DMS153 treated with DMSO at 0.1 percent for 48 hours (cell line): ENCODE measurements around the gene DSC2.

ENCODE experiments used
- DNase-seq: peaks from one replicate; lab custom pipeline; 2025; ENCODE audit not compliant: unreplicated experiment; lab: John Stamatoyannopoulos, UW

DSC2 gene

DNA sequence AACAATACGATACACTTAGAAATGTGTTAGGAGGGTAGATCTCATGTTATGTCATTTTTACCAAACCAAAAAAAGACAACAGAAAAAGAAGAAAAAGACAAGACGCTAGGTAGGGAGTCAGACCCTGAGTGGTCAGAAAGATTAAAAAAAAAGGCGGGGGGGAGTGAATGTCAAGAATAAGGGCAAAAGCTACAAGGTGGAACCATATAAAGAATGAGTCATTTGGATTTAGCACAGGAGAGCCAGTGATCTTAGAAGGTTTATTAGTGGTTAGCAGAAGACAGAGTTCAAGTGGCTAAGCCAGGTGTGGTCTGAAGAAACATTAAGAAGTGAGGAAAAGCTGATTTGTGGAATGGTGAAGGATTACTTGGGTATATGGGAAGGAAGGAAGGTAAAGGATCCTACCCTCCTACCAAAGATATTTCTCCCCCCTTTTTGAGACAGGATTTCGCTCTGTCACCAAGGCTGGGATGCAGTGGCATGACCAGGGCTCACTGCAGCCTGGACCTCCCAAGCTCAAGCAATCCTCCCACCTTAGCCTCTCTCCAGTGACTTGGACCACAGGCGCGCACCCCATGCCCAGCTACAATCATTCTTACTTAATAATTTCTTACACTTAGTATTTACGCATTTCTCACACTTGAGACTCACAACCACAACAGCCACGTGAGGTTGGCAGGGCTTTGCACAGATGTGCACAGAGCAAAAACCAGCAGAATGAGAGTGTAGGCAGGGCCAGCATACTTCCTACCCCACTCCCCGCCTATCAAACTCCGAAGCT, 2.6 kb downstream of the DSC2 start:
- no peak for DNase-seq

DNA sequence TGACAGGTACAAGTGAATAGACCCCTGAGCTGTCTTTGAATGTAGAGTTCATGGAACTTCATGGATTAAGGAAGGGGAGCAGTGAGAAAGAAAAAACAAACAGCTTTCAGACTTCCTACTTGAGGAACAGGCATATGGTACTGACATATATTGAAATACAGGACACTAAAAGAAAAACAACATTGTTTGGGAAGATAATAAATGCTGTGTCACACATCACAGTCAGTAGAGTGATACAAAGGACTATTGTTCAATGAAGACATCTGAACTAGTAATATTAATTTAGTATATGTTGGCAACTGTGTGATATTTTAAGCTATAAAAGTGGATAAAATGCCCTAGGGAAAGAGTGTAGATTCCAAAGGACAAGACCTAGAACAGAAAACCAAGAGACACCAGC, 3.3 kb downstream of the DSC2 start:
- no peak for DNase-seq

DNA sequence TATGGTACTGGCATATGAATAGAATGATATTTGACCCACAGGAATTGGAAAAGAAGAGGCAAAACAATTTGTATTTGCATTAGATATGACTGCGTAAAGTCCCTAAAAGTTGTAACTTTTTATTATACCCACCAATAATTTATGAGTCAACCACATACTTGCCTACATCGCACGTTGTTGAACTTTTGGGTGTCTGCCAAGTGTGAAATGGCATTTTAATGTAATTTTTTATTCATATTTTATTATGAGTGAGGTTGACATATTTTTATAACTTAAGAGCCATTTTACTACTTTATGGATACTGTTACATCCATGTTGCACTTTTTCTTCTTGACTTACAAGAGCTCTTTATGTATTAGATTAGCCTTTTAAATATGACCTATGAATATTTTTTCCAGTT, 4.6 kb downstream of the DSC2 start:
- DNase-seq = no peak

DNA sequence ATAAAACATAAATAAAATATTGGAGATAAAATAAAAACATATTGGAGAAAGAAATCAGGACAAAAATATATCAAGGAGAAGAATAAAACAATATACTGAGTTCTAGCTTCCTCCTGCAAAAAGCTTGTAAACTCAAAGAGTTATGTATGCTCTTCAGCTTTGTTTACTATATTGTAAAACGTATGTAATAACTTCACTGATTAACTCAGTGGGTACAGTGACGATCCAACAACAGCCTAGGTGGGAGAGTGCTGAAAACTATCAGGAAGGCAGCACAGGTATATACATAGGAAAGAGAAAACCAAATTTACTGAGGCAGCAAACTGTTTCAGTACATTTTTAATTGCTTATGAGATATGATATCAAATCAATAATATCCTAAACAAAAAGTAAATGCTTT, 8.3 kb downstream of the DSC2 start:
- no peak for DNase-seq

DNA sequence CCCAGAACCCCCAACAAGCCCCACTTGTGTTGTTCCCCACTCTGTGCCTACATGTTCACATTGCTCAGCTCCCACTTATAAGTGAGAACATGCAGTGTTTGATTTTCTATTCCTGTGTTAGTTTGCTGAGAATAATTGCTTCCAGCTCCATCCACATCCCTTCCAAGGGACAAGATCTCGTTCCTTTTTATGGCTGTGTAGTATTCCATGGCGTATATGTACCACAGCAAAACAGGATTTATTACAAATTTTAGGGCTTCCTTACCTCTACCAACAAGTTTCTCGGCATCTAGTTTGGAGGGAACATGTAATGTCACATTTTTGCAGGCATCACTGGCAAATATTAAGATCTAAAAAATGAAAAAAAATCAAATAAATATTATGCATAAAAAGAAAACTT, 8.9 kb downstream of the DSC2 start:
- DNase-seq = no peak

DNA sequence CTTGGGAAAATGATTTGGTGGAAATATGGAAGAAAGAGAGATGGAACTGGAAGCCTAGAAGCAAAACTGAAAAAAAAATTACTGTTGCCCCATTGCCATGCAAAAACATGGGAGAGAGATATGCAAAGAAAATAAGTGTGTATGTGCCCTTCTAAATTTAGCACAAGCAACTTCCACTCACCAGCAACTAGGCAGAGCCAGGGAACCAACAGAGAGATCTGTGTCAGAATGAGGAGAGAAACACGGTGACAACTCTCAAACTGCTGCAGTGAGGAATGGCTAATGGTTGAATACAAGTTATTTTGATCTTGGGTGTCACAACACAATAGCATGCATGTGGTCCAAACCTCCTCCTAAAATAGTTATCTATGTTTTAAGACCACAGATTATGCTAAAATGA, 10.9 kb downstream of the DSC2 start:
- DNase-seq = no peak

DNA sequence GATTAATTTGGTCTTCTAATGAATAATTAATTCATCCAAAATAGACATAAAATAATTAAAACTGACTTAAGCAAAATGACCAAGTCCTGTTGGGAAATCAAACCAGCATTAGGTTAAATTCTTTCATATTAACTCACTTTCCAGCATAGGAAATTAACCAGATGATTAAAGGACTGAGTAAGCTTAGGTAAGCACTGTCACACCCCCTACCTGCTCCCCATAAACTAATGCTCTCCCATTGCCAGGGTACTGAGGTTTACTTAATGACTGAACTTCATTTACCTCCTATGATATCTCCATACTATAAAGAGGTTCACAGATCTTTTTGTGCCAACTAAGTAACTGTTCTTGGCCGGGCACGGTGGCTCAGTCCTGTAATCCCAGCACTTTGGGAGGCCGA, 13.7 kb downstream of the DSC2 start:
- no peak for DNase-seq

DNA sequence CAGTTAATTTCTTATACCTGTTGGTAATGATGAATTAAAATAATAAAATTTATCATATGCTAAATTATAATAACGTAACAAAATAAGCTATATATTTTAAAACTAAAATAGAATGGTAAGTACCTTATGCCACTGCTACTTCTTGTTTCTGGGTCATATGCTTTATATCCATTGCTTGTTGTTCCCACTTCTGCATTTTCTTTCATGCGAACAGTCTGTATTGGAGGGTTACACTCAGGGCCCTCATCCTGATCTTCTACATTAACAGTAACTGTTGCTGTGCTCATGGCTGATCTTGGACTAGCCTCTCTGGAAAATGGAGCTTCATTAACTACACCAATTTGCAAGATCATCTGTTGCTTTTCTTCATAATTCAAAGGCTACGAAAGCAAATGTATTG, 22.2 kb downstream of the DSC2 start:
- no peak for DNase-seq

DNA sequence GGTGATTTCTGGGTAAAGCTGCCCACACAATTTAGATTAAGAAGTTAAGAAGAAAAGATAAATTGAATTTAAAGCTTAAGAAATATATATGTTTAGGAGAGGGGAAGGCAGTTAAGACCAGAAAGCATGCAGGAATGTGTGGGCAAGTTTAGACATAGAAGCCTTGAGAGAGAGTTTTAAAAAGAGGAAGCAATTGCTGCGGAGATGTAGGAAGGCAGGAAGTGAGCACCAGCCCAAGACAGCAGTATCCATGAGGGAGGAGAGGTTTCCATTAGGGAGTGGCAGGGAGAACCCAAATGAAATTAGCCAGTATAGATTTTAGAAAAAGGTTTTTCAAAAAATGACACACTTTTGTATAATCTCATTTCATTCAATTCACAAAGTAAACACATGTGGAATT, 24.3 kb downstream of the DSC2 start:
- no peak for DNase-seq

DNA sequence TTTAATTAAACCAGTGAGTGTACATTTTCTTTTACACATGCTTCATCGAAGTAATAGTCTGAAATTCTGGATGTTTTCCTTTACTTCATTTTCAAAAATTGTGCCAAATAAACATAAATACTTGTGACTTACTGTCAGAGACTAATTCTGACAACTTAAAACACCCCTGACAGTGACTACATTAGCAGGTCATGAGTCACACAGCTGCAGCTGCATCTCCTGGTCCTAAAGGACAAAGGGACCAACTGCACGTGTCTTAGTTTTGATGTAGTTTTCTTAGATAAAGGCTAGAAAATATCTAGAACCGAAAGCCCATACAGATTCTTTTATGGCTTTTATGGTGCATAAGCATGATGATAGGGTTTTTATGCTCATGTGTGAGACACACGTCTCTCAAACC, 30.0 kb downstream of the DSC2 start:
- DNase-seq = no peak

DNA sequence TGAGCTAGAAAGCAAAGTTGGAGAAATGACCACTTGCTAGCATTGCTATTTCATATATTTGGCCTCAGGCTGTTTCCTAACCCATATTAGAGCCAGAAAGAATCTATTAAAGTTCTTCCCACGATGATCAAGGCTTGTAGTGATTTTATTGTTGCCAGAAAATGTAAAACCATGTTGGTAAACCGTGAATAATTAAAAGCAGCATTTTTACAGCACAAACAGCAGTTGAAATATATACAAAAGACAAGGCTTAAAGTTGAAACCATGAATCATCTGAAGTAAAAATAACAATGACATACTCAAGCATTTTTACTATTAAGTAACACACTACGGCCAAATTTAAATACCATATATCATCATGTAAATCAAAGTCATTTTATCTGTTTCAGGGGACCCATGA, 32.0 kb downstream of the DSC2 start:
- no peak for DNase-seq

DNA sequence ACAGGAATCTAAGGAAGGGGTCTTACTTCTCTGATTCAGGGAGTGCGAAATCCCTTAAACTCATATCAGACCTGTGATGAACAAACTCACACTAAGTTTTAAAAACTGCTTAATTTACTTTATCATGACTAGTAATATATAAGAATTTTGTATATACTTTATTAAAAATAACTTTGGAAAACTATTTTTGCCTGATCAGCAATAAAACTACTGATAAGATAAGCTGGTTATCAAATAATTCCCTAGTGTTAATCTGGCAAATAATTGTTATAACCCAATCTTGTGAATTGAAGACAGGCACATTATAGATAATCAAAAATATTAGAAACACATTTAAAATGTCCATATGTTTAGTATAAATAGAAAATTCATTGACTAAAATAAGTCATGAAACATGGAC, 36.0 kb downstream of the DSC2 start:
- no peak for DNase-seq

DNA sequence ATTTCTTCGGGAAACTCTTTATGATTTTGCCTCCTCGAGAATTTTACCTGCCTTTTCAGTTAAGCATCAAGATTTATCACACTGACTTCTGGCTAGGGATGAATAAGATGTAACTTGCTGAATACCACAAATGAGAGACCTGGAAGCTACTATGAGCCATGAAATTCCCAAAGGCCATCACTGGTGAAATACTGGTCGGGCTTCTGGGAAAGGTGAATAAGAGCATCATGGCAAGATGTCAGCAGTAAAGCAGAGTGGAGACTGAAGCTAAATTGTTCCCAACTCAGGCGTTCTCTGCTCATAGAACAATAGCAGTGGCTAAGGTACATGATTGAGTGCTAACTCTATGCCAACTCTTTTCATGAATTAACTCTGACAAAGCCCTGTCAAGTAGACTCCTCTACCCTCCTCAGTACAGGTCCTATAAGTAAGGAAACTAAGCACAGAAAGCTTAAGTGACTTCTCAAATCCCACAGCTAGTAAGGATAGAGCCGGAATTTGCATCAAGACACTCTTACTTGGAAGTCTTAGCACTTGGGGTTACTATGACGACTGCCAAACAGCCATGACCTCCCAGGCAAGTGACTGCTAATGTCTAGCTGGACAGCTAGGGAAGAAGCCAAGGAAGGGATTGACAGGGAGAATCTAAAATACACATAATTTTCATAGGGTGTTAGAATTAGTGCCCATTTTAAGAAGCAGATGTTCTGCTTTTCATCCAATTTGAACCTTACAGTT, 37.0 kb downstream of the DSC2 start:
- DNase-seq = no peak

DNA sequence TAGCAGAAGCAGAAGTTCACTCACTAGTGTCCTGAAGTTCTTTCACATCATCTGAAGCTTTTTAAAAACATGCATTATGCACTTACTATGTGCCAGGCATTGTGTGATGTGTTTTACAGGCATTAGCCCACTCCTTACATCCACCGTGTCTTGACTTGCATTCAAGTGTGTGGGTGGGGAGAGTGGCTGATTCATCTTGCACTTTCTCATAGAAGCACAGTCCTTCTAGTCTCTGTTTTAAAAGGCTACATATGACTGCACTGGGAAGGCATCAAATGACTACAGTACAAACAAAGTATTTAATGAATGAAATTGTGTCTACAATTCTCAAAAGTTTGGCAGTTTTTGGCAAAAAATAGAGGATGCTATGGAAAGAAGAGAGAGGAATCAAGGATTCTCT, 38.1 kb downstream of the DSC2 start:
- DNase-seq = no peak

DNA sequence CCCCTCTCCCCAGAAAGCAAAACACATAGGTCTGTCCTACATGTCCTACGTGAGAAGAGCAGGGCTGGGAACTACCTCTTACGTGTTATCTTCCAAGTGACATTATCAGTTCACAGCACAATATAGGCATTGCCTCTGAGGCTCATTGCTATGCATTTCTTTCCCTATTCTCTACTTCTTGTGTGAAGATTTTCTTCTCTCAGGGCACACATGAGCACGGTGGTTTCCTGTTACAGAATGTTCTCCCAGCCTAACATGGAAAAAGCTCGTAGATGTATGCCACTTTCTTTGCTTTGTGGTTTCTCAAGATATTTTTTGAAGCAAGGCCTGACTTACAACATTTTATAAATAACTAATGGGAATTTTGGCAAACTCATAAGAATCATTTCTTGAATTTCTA, 40.3 kb downstream of the DSC2 start:
- DNase-seq = no peak

DNA sequence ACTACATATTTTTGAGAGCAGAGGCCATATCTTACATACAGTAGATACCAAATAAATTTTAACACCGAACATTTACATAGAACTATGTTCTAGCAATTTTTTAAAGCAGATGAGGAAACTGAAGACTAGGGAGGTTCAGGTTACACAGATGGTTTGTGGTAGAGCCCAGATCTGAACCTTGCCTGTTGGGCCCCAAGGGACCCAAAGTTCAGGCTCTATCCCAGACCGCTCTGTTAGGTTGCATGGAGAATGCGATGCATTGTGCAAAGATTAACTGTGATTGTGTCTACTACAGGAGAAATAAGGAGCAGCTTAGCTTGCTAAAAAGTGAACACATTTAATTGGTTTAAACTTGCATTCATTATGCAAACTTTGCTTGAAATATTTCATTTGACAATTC, 43.3 kb downstream of the DSC2 start:
- DNase-seq = no peak

DNA sequence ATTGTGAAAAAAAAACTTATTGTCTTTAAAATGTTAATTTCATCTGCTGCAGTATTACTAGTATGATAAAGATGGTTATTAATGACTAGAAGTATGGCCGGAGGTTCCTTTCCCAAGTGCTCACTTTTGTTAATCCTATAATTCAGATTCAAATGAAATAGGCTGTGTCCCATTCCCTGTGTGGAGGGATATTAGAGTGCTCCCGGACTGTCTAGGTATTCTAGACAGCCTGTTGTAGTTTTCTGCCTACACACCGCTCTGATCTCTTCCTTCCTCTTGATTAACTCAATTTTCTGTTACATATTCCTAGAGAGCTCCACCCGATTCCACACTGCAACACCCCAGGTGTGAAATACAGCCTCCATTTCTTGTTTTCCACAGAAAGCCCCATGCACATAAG, 44.3 kb downstream of the DSC2 start:
- no peak for DNase-seq

DNA sequence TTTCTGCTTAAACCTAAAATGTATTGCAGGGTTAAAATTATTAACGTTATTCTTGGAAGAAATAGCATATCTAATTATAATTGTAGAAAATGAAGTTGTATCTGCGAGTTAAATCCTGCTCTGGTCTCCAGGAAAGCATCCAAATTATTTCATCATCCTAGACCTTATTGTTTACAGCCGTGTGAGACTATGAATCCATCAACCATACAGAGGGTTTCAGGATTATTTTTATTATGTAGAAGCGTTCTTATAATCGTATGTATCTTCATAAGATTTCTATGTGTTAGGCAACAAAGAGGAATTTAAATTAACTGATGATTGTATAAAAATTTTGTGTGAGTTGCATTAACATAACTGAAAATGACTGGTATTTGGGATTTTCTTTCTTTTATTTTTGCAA, 45.2 kb downstream of the DSC2 start:
- no peak for DNase-seq

DNA sequence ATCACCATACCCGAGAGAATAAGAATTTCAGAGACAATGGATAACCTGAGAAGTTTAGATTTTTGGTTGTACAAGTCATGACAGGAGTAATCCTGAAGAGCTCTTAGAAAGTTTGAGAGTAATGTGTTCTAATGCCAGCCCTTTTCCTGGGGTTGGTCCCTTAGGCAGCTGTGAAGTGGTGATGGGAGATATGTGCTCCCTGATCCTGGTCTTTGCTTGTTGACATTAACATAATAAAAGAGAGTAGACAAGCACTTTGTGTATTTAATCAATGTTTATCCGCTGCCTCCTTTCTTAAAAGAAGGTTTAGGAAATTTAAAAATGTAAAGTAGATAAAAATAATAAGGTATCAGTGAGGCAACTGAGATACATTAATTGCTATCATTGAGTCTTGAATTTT, 45.9 kb downstream of the DSC2 start:
- DNase-seq = no peak

DNA sequence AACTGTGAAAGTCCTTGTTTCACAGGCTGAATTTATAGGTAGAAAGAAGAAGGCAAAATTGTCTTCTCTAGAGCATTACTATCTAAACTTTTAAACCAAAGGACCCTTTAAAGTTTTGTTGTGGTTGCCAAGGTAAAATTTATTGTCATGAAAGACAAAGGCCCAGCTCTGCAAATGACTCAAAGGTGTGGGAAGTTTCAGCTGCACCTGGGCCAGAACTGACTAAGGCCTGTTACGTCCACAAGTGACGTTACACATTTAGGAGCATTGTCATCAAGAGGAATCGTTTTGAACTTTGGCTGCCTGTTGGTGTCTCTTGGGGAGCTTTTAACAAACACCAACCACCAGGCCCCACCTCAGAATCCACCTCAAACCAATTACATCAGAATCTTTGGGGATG, 51.6 kb downstream of the DSC2 start:
- no peak for DNase-seq

DNA sequence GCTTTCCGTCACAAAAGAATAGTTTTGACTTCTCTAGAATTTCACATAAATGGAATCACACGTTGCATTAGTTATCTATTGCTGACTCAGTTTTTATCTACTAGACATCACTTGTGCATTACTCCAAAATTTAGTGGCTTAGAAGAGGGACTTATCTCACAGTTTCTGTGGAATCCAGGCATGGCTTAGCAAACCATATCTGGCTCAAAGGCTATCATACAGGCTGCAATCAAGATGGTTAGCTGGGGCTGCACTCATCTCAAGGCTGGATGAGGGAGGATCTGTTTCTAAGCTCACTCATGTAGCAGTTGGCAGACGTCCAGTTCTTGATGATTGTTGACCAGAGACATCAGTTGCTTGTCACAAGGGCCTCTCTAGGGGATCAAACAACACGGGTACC, 53.0 kb downstream of the DSC2 start:
- DNase-seq = no peak

DNA sequence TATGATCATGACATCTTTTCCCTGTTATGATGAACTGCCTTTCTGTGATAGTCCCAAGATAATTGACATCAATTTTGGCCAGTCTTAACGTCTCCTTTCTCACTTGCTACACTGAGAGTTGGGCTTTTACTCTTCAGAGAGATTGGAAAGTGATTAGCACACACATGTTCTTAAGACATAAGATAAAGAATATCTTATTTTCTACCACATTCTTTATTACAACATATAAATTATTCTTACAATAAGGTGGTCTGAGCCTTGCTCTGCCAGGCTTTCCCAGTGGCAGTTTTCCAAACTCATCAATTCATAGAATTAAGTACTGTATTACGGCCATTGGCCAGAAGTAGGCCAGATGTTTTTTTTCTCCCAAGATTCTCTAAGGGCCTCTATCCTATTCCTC, 54.0 kb downstream of the DSC2 start:
- no peak for DNase-seq

DNA sequence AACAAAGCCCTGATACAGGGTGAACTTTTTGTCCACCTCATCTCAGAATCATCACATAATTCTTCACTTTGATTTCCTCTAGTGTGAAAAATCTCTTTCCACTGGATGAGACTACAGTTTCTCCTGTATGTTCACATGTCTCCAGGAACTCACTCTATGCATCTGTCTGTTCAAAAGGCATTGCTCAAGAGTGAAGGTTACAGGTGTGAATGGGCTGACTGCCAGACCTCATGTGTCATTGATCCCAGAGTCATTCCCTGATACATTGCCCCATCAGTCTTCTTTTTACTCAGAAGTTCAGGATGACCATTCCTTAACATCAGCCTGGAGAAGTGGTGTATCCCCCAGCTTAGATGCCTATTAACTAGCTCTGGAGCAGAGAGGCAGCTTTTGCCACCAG, 55.3 kb downstream of the DSC2 start:
- no peak for DNase-seq
